Gastrocnemius medialis (tissue), 4 donors: Measurements from ENCODE around the gene TGFB1I1. TPM values are rescaled to one million over a fixed set of nuclear protein-coding genes. Genes with fewer than 3 reads are reported as not detected.
"Not testable (repeated sequence)": the region's sequence is repeated elsewhere in the genome, so short reads cannot be mapped to it uniquely, and the experiment has no call there.

Source experiments
- ATAC-seq, 2 donors: fragments of 150-250 bp; one replicate each; pipeline ENCODE4 v1.9.1; 2016
- DNase-seq, 2 donors: peaks; one replicate each; pipeline ENCODE4 v3.0.0-alpha.2; 2019
- H3K27ac ChIP-seq, 4 donors: fragments of 200-600 bp; sonication (generic); 1 replicate in 1 of 4; 2 replicates in 3 of 4; pipeline ENCODE4 v1.5.1; 2016 to 2018; ENCODE audit warnings: mild to moderate bottlenecking in 2 of 4, moderate library complexity in 1 of 4
- H3K27me3 ChIP-seq, 3 donors: fragments of 200-600 bp; sonication (generic) in 2 of 3; 1 replicate in 1 of 3; 2 replicates in 2 of 3; pipeline versions ENCODE4 v1.5.1 to v1.6.0; 2016 to 2019; ENCODE audit warnings: mild to moderate bottlenecking in 1 of 3, moderate library complexity in 1 of 3
- H3K36me3 ChIP-seq, 2 donors: fragments of 200-600 bp; sonication (generic) in 1 of 2; one replicate each; pipeline ENCODE4 v1.5.1; 2017 to 2018
- H3K4me1 ChIP-seq, 2 donors: fragments of 200-600 bp; sonication (generic) in 1 of 2; one replicate each; pipeline ENCODE4 v1.5.1; 2016 to 2017; ENCODE audit warnings: mild to moderate bottlenecking in 2 of 2
- H3K4me3 ChIP-seq, 4 donors: fragments of 200-600 bp; sonication (generic) in 3 of 4; 1 replicate in 1 of 4; 2 replicates in 3 of 4; pipeline ENCODE4 v1.5.1; 2016 to 2019; ENCODE audit warnings: mild to moderate bottlenecking in 2 of 4
- H3K9me3 ChIP-seq, 3 donors: fragments of 200-600 bp; sonication (generic) in 2 of 3; 1 replicate in 1 of 3; 2 replicates in 2 of 3; pipeline ENCODE4 v1.5.1; 2016 to 2019
- POLR2A ChIP-seq, 2 donors: fragments of 450-650 bp; IDR thresholded peaks; one replicate each; pipeline ENCODE4 v1.6.1; 2017; ENCODE audit warnings: antibody characterized with exemption in 2 of 2, mild to moderate bottlenecking in 2 of 2, moderate library complexity in 2 of 2
- in situ Hi-C, 4 donors: fragments of 200-750 bp; cut with MboI; loops; one replicate each; pipeline versions ENCODE4 v1.15.0 to v1.8.0; 2017; ENCODE audit warnings: low sequenced_read_pairs in 4 of 4
- intact Hi-C: fragments of 100-400 bp; cut with DNase I; formaldehyde crosslinking; loops from one replicate; pipeline ENCODE4 v1.15.1; 2023; ENCODE audit warnings: low total_unique reads
- total RNA-seq, 4 donors: library from RNA; depleted of rRNA; stranded (reverse); fragments of >200 nt; gene quantifications; one replicate each; pipeline versions ENCODE4 v1.1.0 to v1.2.3, GENCODE V29; 2016
- TF ChIP-seq, protein P1 (sequence below), 5 experiments: fragments of 450-650 bp in 3 of 5; fragments of 200-600 bp in 2 of 5; sonication (generic) in 2 of 5; IDR thresholded peaks in 4 of 5; conservative IDR thresholded peaks in 1 of 5; 1 replicate in 4 of 5; 2 replicates in 1 of 5; pipeline ENCODE4 v1.5.1; 2016 to 2019; ENCODE audit warnings: antibody characterized with exemption in 5 of 5, mild to moderate bottlenecking in 3 of 5, moderate library complexity in 3 of 5

Gene TGFB1I1
- total RNA-seq, 4 donors from 2014 or later = 4.6 to 14.4 (median 7.4) TPM

DNA sequence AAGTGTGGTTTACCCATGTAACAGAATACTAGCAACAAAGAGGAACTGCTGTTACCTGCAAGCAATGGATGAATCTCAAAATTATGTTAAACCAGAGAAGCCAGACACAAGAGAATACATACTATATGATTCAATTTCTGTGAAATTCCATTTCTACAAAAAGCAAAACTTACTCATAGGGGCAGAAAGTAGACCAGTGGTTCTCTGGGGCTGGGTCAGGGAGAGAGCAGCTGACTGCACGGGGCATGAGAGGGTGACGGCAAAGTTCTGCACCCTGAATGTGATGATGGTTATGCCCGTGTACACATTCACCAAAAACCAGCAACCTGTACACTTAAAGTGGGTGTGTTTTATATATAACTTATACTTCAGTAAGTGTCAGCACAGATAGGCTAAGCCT, 32.4 kb upstream of the TGFB1I1 start:
- Histone ChIP-seq H3K4me1 (peaks cover 19 to 21% of the 10 kb centered on the region in 2 donors), H3K9me3 (no peaks in the 10 kb centered on the region), H3K4me3 (no peak overlapping the region), H3K27me3 (no peaks in the 10 kb centered on the region), H3K36me3 (no peaks in the 10 kb centered on the region), H3K27ac (peak overlapping the region; percentile 87 to 99 (median 96))
- in situ Hi-C loops = loop anchor here in 2 of 4 donors (25.0 kb wide), 2 partner anchors 452 to 477 kb away; partner anchors contain the start of genes HSD3B7 (in 1 of the 2) and SETD1A (in 1 of the 2)
- intact Hi-C loops = no loop called here
- TF ChIP-seq, protein P1, sequence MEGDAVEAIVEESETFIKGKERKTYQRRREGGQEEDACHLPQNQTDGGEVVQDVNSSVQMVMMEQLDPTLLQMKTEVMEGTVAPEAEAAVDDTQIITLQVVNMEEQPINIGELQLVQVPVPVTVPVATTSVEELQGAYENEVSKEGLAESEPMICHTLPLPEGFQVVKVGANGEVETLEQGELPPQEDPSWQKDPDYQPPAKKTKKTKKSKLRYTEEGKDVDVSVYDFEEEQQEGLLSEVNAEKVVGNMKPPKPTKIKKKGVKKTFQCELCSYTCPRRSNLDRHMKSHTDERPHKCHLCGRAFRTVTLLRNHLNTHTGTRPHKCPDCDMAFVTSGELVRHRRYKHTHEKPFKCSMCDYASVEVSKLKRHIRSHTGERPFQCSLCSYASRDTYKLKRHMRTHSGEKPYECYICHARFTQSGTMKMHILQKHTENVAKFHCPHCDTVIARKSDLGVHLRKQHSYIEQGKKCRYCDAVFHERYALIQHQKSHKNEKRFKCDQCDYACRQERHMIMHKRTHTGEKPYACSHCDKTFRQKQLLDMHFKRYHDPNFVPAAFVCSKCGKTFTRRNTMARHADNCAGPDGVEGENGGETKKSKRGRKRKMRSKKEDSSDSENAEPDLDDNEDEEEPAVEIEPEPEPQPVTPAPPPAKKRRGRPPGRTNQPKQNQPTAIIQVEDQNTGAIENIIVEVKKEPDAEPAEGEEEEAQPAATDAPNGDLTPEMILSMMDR (IDR thresholded peaks at IDR 0.05 in 4 of 5, conservative IDR thresholded peaks at IDR 0.05 in 1 of 5) = no peak
- TF ChIP-seq POLR2A (IDR thresholded peaks at IDR 0.05) = no peak
- DNase-seq (no peak), ATAC-seq (no peak)

DNA sequence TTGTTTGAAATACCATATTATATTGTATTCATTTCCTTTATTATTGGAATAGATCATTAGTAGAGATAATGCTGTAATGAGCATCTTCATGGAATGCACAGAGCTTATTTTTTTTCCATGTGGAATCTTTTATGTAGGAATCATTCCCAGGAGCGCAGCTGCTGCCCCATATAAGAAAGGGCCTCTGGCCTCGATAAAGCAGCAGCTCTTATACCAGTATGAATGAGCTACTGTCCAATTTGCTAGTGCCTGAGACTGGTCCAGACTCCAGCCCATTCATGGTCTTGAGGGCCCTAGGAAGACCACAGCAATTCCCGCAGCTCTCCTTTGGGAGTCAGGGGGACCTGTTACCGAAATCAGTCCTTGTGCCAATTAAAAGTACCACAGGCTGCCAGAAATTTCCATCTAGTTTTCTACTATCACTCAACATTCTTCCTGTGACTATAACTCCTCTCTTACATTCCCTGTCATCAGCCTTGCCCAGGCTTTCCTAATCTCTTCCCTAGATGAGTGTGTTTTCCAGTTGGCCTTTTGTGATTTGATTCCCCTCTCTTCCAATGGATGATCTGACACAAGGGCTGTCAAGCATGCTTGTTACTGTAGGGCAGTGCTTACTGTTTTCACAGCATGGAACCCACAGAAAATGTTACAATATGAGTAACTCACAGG, 31.3 kb upstream of the TGFB1I1 start:
- DNase-seq (no peak), ATAC-seq (no peak)
- in situ Hi-C loops (loop anchor here (10.0 to 25.0 kb wide), 6 partner anchors 56 to 478 kb away; partner anchors contain the start of genes HSD3B7 (in 2 of the 4), BCKDK (in 1 of the 4), FUS (in 1 of the 4) and SETD1A (in 1 of the 4)), intact Hi-C loops (loop anchor here (5.0 kb wide), 1 partner anchor 223 kb away; the partner anchor contains the start of gene PYDC1)
- peak overlapping the region; percentile 87 to 99 (median 96) for H3K27ac ChIP-seq
- no peaks in the 10 kb centered on the region for H3K36me3 ChIP-seq
- H3K4me1 ChIP-seq = peaks cover 19 to 21% of the 10 kb centered on the region in 2 donors
- H3K9me3 ChIP-seq = no peaks in the 10 kb centered on the region
- TF ChIP-seq, protein P1 (IDR thresholded peaks at IDR 0.05 in 4 of 5, conservative IDR thresholded peaks at IDR 0.05 in 1 of 5) = no peak
- no peak for TF ChIP-seq POLR2A (IDR thresholded peaks at IDR 0.05)
- H3K27me3 ChIP-seq = no peaks in the 10 kb centered on the region
- H3K4me3 ChIP-seq = no peak overlapping the region

DNA sequence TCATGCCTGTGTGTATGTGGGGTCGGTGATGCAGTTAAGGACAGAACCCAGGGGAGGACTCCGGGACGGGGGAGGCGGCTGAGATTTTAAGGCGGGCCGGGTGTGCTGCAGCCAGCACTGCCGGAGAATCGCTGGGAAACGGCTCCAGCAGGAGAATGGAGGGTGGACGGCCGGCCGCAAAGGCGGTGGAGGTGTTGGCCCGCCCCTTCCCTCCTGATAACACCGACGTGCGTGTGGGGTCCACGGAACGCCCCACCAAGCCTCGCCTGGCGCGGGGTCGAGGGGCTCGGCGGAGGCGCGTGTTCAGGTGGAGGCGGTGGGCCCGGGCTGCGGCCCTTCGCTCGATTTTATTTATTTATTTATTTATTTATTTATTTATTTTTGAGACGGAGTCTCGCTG, 30.0 kb upstream of the TGFB1I1 start:
- peak overlapping the region; percentile 87 to 99 (median 96) for H3K27ac ChIP-seq
- in situ Hi-C loops = loop anchor here (10.0 to 25.0 kb wide), 6 partner anchors 57 to 480 kb away; partner anchors contain the start of genes HSD3B7 (in 2 of the 4), BCKDK (in 1 of the 4), FUS (in 1 of the 4) and SETD1A (in 1 of the 4)
- no peaks in the 10 kb centered on the region for H3K27me3 ChIP-seq
- ATAC-seq (no peak), DNase-seq (peak in 1 of 2 donors; percentile 16)
- peaks cover 19 to 21% of the 10 kb centered on the region in 2 donors for H3K4me1 ChIP-seq
- no peaks in the 10 kb centered on the region for H3K9me3 ChIP-seq
- intact Hi-C loops = loop anchor here (2.0 to 5.0 kb wide), 2 partner anchors 225 to 457 kb away; partner anchors contain the start of genes HSD3B7 and PYDC1
- TF ChIP-seq POLR2A (IDR thresholded peaks at IDR 0.05) = no peak
- TF ChIP-seq, protein P1 (IDR thresholded peaks at IDR 0.05 in 4 of 5, conservative IDR thresholded peaks at IDR 0.05 in 1 of 5) = no peak
- peak overlapping the region; percentile 59 to 84 (median 70) for H3K4me3 ChIP-seq
- no peaks in the 10 kb centered on the region for H3K36me3 ChIP-seq

DNA sequence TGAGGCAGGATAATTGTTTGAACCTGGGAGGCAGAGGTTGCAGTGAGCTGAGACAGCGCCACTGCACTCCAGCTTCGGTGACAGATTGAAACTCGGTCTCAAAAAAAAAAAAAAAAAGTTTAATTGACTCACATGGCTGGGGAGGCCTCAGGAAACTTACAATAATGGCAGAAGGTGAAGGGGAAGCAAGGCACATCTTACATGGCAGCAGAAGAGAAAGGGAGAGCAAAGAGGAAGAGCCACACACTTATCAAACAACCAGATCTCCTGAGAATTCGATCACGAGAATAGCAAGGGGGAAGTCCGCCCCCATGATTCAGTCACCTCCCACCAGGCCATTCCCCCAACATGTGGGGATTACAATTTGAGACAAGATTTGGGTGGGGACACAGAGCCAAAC, 26.0 kb upstream of the TGFB1I1 start:
- ATAC-seq, DNase-seq, H3K36me3 ChIP-seq, H3K27me3 ChIP-seq, H3K9me3 ChIP-seq, intact Hi-C loops, H3K27ac ChIP-seq, H3K4me3 ChIP-seq: not testable (repeated sequence)
- in situ Hi-C loops = loop anchor here (10.0 to 25.0 kb wide), 6 partner anchors 61 to 484 kb away; partner anchors contain the start of genes HSD3B7 (in 2 of the 4), BCKDK (in 1 of the 4), FUS (in 1 of the 4) and SETD1A (in 1 of the 4)
- H3K4me1 ChIP-seq = peaks cover 2 to 14% of the 10 kb centered on the region in 2 donors

DNA sequence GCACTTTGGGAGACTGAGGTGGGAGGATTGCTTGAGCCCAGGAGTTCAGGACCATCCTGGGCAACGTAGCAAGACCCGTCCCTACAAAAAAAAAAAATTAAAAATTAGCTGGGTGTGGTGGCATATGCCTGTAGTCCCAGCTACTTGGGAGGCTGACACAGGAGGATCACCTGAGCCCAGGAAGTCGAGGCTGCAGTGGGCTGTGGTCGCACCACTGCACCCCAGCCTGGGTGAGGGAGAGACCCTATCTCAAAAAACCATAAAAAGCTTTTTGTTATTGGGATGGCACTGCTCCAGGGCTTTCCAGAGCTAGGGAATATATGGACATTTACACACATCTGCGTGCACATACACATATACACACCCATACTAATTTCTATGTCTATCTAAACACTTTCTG, 20.8 kb upstream of the TGFB1I1 start:
- in situ Hi-C loops (loop anchor here in 1 of 4 donors (10.0 kb wide), 1 partner anchor 54 kb away; the partner anchor contains the start of gene RUSF1), intact Hi-C loops (no loop called here)
- DNase-seq = no peak
- Histone ChIP-seq H3K4me1 (peaks cover 47% of the 10 kb centered on the region in 2 donors), H3K9me3 (no peaks in the 10 kb centered on the region), H3K27me3 (no peaks in the 10 kb centered on the region), H3K36me3 (no peaks in the 10 kb centered on the region), H3K4me3 (no peak overlapping the region), H3K27ac (peak overlapping the region; percentile 90 to 99 (median 94))
- no peak for TF ChIP-seq POLR2A (IDR thresholded peaks at IDR 0.05)
- TF ChIP-seq, protein P1 (IDR thresholded peaks at IDR 0.05 in 4 of 5, conservative IDR thresholded peaks at IDR 0.05 in 1 of 5) = no peak
- ATAC-seq = no peak
